HG02642 (cell line): ENCODE results near the gene SPATA25.
"Not testable (repeated sequence)": the region's sequence is repeated elsewhere in the genome, so short reads cannot be mapped to it uniquely, and the experiment has no call there.

Experiments used
- ATAC-seq: cut with Tn5 transposase; IDR thresholded peaks from one replicate; pipeline ENCODE4 v1.9.1; 2021; ENCODE audit warnings: mild to moderate bottlenecking; ENCODE audit not compliant: unreplicated experiment, poor library complexity

Gene SPATA25, protein sequence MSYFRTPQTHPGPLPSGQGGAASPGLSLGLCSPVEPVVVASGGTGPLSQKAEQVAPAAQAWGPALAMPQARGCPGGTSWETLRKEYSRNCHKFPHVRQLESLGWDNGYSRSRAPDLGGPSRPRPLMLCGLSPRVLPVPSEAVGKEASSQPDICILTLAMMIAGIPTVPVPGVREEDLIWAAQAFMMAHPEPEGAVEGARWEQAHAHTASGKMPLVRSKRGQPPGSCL

DNA sequence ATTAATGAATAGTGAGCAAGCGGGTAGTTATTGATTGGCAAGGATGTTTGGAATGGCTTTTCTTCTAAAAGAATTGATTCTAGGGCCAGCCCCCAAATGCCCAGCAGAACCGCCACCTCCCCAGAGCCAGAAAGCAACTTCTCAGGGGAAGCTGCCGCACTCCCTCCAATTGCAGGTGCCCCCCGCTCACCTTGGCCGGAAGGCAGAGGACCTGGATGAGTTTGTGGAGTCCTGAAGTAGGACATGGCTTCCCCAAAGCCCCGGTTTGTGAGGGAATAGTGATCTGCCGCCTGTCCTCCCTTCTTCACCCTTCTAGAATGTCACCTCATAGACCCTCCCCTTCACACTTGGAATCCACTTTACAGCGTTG lies at the start of gene SPATA25:
Gene SPATA25, minus strand, starts transcription at position 277 of the 370 bp plus-strand sequence. Its CDS starts 32 bp downstream, at position 245.
- no peak for ATAC-seq

DNA sequence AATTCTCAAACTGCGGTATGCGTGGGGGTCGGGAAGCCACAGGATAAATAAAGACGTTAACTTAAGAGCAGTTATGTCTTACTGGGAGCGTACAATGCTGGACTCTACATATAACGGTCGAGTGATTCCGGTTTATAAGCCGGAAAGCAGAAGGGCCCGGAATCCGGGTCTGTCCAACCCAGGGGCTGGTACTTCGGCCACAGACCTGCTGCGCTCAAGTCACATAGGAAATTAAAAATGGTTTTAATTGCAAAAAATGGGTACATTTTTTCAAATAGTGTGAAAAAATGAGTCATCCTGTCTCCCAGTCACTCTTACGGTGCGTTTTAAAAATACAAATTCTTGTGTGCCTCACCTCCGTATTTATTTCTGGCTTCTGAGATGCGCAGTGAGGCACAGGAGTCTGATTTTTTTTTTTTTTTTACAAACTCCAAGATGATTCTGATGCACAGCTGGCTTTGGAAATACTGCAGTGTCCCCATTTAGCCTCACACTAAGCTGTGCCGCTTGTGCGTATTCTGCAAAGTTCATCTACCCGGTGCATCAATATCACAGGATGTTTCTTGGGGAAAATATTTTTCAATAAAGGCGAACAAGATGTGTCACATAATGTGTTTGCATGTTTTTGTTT lies 48.1 kb upstream of the SPATA25 start:
- ATAC-seq: peak; percentile 11

DNA sequence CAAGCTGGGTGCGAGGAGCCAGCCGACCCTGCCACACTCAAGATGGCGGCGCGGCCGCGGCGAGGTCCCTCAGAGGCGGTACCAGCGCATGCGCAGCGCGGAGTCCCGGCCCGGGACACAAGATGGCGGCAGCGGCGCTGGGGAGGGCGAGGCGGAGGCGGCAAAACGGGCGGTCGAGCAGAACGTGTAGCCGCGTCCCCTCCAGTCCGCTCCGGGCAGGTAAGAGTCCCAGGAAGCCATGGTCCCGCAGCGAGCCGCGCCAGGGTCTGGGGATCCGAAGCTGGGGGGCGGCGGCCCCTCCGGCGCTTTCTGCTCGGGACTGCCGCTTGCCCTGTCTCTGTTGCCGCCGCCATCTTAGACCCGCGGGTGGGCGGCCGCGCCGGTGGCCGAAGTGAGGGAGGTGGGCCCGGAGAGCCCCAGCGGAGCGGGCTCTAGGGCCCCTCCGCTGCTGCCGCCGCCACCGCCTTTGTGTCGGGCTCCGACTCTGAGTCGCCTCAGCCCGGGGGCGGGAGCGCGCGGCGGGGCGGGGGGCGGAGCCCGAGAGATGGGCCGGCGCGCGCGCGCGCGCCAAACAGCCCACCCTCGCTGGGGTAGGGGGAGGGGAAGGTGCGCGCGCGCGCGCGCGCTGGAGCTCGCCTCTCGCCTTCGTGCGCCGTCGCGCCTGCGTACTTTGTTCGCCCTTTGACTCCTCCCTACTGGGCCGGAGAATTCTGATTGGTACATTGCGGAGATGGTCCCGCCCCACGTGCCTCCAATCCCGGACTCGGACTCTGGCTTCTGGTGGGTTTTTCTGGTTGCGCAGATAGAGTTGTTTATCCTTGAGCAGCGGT lies 47.4 kb upstream of the SPATA25 start, which contains the start of gene PCIF1:
Gene PCIF1, plus strand, starts transcription at position 98 of the 830 bp plus-strand sequence. CDS start 4,317 bp downstream, outside the sequence.
- peak; percentile 81 for ATAC-seq

DNA sequence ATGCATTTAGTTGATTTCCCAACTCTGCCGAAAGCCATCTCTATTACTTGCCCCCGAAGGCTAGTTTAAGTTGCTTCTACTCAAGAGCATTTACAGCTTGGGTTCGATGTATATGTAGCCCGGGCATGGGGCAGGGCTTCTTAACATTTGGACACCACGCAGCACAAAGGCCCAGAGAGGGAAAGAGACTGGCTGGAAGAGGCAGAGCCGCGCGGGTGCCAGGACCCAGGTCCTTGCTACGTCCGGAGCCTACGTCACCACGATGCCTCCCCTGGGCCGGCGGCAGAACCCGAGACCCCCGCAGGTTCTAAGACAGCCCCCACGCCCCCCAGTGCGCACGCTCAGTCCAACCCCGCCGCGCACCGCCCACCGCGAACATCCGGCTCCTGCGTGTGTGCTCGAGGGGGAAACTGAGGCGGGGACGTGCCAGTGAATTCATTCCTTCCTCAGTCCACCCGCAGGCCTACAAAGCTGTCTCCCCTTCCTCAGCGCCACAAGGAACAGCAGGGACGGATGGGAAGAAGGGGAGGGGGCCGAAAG lies 46.7 kb upstream of the SPATA25 start:
- peak; percentile 17 for ATAC-seq

DNA sequence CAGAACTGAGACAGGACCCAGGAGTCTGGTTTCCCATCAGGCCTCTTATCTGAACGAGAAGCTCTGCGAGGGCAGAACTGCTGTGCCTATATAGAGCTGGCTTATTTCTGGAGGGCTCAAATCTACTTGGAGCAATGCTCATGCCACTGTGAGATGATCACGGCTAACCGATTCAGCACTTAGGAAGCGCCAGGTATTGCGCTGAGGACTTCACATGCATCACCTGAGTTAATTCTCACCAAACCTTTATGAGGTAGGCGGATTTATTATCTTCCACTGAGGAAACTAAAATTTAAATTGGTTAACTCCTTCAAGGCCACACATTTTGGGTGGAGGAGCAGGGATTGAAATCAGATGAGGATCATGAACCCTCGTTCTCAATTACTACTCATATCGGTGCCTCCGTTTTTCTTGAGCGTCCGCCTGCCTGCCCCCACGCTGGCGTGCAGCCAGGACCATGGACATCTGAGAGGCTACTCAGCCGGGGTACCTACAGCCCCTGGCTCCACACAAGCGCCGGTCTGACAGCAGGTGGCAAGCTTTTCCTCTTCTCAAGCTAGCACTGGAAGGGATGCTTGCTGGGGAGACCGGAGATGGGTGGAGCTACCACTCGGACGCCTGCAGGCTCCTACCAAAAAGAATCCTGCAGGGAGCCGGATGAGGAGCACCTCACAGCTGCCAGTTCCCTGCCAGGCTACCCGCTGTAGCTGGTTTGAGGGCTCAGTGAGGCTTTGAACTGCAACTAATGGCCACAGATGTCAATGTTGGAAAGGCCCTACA lies 46.0 kb upstream of the SPATA25 start:
- ATAC-seq: no peak

DNA sequence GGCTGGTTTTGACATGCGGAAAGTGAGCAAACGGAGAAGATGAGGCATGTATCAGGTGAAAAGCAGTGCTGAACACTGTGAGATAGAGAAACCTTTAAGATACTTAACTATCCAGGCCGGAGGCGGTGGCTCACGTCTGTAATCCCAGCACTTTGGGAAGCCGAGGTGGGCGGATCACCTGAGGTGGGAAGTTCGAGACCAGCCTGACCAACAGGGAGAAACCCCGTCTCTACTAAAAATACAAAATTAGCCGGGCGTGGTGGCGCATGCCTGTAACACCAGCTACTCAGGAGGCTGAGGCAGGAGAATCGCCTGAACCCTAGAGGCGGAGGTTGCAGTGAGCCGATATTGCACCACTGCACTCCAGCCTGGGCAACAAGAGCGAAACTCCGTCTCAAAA lies 44.3 kb upstream of the SPATA25 start:
- not testable (repeated sequence) for ATAC-seq

DNA sequence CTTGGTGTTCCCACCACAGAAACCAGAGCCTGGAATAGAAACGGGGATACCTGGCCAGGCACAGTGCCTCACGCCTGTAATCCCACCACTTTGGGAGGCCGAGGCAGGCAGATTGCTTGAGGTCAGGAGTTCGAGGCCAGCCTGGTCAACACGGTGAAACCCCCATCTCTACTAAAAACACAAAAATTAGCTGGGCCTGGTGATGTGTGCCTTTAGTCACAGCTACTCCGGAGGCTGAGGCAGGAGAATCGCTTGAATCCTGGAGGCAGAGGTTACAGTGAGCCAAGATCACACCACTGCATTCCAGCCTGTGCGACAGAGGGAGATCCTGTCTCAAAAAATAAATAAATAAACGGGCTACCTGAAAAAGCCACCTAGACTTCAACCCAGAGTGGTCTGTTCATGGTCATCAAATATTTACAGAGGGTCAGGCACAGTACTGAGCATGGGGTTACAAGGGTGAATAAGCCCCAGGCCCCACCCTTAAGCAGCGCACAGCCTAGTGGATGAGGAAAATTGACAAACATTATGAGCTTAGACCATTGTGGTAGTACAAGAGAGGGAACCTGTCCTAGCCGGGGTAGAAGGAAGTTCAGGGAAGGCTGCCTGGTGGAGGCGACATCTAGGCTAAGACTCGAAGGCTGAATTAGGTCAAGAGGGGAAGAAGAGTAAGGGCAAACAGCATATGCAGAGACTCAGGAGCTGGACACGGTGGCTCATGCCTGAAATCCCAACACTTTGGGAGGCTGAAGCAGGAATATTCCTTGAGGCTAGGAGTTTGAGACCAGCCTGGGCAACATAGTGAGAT lies 39.9 kb upstream of the SPATA25 start:
- ATAC-seq: no peak

DNA sequence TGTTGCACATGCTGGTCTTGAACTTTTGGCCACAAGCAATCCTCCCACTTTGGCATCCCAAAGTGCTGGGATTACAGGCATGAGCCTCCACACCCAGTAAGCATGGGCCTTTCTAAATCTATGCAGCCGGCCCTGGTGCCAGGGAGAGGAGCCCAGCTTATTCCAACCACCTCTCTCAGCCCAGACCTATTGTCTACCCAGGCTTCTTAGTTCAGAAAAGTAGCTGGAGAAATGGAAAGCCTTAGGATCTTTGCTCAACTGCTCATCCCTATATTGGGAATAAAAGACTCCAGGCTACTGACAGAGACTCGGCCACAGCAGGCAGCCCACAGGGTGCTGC lies 39.3 kb upstream of the SPATA25 start:
- ATAC-seq: no peak

DNA sequence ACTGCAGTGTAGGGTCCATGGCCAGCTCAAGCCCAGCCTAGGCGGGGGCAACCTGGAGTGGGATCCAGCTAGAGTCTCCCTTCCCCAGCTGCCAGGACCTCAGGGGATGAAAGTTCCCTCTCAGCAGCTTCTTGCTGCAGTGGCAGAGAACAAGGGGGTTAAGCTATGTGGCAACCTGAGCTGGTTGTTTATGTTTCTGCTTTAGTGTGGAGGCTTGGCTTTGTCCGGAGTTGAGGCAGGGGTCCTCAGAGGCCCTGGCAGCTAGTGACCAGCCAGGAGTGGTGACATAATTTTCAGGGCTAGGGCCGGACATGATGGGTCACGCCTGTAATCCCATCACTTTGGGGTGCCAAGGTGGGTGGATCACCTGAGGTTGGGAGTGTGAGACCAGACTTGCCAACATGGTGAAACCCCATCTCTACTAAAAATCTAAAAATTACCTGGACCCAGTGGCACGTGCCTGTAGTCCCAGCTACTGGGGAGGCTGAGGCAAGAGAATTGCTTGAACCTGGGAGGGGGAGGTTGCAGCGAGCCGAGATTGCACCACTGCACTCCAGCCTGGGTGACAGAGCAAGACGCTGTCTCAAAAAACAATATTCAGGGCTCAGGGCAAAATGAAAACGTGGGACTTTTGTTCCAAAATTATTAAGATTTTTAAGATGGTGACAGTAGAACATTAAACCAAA lies 38.5 kb upstream of the SPATA25 start:
- ATAC-seq: no peak

DNA sequence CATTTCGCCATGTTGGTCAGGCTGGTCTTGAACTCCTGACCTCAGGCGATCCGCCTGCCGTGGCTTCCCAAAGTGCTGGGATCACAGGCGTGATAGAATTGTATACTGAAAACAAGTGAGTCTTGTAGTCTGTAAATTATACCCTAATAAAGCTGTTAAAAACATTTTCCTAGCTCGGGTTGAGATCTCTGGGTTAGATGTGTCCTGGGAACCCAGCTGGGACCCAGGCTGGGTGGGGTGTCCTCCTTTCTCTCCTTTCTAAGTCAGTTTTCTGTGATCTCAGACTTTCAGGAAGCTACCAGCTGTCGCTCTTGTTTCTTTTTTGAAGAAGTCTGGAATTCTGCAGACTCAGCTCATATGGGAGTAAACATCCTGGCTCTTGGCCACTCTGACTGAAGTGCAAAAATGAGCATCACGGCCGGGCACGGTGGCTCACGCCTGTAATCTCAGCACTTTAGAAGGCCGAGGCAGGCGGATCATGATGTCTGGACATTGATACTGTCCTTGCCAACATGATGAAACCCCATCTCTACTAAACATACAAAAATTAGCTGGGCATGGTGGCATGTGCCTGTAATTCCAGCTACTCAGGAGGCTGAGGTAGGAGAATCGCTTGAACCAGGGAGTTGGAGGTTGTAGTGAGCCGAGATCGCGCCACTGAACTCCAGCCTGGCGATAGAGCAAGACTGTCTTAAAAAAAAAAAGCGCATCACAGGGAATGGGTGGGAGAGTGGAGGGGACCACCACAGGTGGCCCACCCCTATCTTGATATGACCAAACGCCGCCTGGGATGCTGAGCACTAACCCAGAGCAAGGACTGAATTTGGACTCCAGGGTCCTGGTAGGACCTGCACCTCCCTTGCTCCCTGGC lies 37.2 kb upstream of the SPATA25 start:
- ATAC-seq: no peak

DNA sequence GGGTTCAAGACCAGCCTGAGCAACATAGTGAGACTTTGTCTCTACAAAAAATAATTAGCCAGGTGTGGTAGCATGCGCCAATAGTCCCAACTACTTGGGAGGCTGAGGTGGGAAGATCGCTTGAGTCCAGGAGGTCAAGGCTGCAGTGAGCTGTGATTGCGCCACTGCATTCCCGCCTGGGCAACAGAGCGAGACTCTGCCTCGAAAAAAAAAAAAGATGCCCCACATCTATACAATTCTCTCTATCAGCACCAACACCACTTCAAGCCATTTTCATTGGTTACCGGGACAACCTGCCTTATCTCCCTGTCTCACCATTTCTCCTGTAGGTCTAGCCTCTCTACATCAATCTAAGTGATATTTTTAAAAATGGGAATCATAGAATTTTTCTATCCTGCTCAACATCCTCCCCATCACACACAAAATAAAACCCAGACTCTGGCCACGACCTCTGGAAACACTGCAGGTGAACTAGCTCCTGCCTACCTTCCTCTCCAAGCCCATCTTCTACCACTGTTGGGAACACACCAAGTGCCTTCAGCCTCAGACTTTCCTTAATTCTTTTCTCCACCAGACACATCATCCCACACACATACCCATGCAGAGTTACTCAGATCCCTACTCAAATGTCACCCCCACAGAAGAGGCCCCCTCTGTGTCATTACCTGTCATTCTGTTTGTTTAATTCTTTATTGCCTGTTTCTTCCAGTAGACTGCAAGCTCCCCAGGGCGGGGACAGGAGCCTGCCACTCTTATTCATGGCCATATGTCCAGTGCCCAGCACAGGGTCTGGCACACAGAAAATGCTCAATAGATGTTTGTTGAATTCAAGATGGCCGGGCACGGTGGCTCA lies 34.1 kb upstream of the SPATA25 start:
- no peak for ATAC-seq

DNA sequence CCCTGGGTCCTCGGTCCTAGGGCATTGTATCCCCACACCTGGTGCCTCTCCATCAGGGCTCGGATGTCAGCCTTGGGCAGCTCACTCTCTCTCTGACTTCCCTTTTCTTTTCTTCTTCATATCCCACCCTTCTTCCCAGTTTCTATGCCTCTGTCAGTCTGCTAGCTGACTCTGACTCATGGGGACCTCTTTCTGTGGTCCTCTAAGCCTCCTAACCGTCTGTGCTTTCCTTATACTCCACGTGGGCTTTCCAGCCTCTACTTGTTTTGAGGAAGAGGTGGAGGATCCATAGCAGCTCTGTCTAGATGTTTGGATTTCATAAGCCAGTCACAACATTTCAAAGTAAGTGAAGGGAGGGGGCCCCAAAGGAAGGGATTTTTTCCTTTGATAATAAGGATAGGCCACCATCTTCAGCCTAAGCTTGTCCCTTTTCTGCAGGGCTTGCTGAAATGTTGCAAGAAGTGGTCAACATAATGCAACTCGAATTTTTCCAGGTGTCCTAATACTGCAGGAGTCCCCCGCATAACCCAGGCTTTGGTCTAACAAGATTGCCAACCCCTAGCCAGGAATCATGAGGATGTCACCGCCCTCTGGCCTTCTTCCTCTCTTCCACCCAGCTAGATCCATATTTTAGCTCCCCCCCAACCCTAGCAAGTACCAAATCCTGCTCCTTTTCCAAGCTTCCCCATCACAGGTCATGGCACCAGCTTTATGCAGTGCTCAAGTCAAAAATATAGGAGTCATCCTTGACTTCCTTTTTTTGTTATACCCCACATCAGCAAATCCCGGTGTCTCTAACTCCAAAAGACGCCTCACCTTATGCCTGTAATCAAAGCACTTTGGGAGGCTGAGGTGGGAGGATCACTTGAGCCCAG lies 33.3 kb upstream of the SPATA25 start:
- ATAC-seq: no peak

DNA sequence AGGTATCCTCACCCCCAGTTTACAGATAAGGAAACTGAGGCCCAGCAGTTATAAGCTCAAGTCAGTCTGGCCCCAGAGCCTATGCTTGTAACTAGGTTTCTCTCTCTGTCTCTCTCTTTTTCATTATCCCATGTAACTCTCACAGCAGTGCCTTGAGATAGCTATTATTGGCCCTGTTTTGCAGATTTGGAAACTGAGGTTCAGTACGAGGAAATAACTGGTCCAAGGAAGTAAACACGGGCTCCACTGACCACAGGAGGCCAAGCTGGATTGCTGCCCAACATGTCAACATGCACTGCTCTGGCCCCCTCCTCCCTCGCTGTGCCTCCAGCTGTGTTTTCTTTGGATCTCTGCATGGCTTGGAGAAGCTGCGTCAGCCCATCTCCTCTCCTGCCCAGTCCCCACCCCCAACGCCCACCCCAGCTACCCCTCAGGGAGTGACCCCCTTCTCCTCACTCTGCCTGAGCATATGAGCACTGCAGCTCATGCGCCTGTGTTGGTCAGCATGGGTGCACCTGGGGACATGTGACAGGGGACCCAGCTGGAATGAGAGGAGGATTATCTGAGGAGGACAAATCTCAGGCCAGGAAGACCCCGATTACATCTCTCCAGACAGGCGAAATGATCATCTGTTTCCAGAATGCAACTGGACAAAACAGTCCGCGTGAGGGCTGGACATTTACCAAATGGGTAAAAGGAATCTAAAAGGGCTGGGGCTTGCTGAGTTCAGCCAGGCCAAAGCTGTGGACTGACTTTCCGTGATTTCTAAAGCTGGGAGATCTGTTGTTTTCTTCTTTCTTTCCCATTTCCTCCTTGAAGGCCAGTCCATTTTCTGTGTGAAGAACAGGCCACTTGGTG lies 32.3 kb upstream of the SPATA25 start:
- no peak for ATAC-seq

DNA sequence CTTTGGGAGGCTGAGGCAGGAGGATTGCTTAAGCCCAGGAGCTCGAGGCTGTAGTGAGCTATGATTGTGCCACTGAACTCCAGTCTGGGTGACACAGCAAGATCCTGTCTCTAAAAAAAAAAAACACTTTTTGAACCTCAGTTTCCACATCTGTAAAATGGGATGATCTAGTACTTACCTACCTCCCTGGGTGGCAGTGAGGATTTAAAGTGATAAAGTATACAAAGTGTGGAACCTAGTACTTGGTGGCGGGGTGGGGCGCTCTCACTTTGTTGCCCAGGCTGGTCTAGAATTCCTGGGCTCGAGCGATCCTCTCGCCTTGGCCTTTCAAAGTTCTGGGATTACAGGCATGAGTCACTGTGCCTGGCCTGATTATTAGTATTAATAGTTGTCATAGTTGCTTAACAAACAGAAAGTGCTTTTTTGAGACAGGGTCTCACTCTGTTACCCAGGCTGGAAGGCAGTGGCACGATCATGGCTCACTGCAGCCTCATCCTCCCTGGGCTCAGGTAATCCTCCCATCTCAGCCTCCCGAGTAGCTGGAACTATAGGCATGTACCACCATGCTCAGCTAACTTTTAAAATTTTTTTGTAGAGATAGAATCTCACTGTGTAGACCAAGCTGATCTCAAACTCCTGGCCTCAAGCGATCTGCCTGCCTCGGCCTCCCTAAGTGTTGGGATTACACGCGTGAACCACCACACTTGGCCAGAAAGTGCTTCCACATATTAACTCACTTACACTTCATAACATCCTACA lies 31.5 kb upstream of the SPATA25 start:
- no peak for ATAC-seq
